HEK293 (cell line): ENCODE data around the gene JOSD2.

Source experiments
- CTCF ChIA-PET: fragments of 350-600 bp; formaldehyde crosslinking; extraction: SDS; loops from one replicate; lab custom pipeline; 2021; ENCODE audit warnings: antibody characterized with exemption; lab: Yijun Ruan, JAX
- POLR2A ChIA-PET: fragments of 300-600 bp; formaldehyde crosslinking; extraction: SDS; loops from one replicate; lab custom pipeline; 2020; ENCODE audit warnings: antibody characterized with exemption, inconsistent platforms; lab: Yijun Ruan, JAX
- H3K27ac ChIP-seq: fragments of 200-500 bp; sonication (Bioruptor generic); 2 replicates; pipeline ENCODE4 v1.5.1; 2014; ENCODE audit warnings: low read depth, low read length, control low read depth, inconsistent platforms; ENCODE audit errors: extremely low read depth
- H3K36me3 ChIP-seq, 2 experiments: fragments of 200-500 bp in 1 of 2; sonication (Bioruptor generic) in 1 of 2; 1 replicate in 1 of 2; 2 replicates in 1 of 2; pipeline ENCODE4 v1.5.1; 2014 to 2017; ENCODE audit warnings: inconsistent platforms in 2 of 2, low read length in 2 of 2; ENCODE audit not compliant: control insufficient read depth in 2 of 2, insufficient read depth in 1 of 2
- H3K4me1 ChIP-seq: fragments of 200-500 bp; sonication (Bioruptor generic); 2 replicates; pipeline ENCODE4 v1.5.1; 2014; ENCODE audit warnings: mild to moderate bottlenecking, low read length, inconsistent platforms; ENCODE audit not compliant: control insufficient read depth, insufficient read depth
- H3K4me3 ChIP-seq: 2 replicates; pipeline ENCODE4 v1.5.1; 2011; ENCODE audit warnings: low read depth, mild to moderate bottlenecking, control low read depth, low read length, moderate library complexity
- H3K9me3 ChIP-seq: fragments of 200-500 bp; sonication (Bioruptor generic); 2 replicates; pipeline ENCODE4 v1.5.1; 2014; ENCODE audit warnings: low read depth, low read length, inconsistent platforms; ENCODE audit not compliant: control insufficient read depth, insufficient read depth
- BCL11A ChIP-seq: fragments of 450-650 bp; formaldehyde crosslinking; IDR thresholded peaks from 2 replicates; pipeline ENCODE4 v1.5.1; 2016; ENCODE audit warnings: low read depth, missing biosample characterization, missing genetic modification characterization
- ZNF148 ChIP-seq: fragments of 450-650 bp; formaldehyde crosslinking; IDR thresholded peaks from 2 replicates; pipeline ENCODE4 v1.5.0; 2017; ENCODE audit warnings: missing biosample characterization, missing genetic modification characterization, borderline replicate concordance
- ZNF169 ChIP-seq: fragments of 450-650 bp; formaldehyde crosslinking; IDR thresholded peaks from 2 replicates; pipeline ENCODE4 v1.5.1; 2016; ENCODE audit warnings: missing biosample characterization, missing genetic modification characterization
- ZNF23 ChIP-seq: fragments of 450-650 bp; formaldehyde crosslinking; IDR thresholded peaks from 2 replicates; pipeline ENCODE4 v1.5.1; 2016; ENCODE audit warnings: missing biosample characterization, missing genetic modification characterization, borderline replicate concordance
- ZNF302 ChIP-seq: fragments of 450-650 bp; formaldehyde crosslinking; IDR thresholded peaks from 2 replicates; pipeline ENCODE4 v1.5.1; 2016; ENCODE audit warnings: missing biosample characterization, missing genetic modification characterization, low read depth
- ZNF335 ChIP-seq: fragments of 450-650 bp; formaldehyde crosslinking; conservative IDR thresholded peaks from 2 replicates; pipeline ENCODE4 v1.5.1; 2016; ENCODE audit warnings: missing biosample characterization, missing genetic modification characterization
- ZNF423 ChIP-seq: fragments of 450-650 bp; formaldehyde crosslinking; IDR thresholded peaks from 2 replicates; pipeline ENCODE4 v1.5.1; 2016; ENCODE audit warnings: missing biosample characterization, missing genetic modification characterization
- ZNF785 ChIP-seq: fragments of 450-650 bp; formaldehyde crosslinking; IDR thresholded peaks from 2 replicates; pipeline ENCODE4 v1.5.1; 2016; ENCODE audit warnings: missing biosample characterization, missing genetic modification characterization
- ZNF792 ChIP-seq: fragments of 450-650 bp; formaldehyde crosslinking; IDR thresholded peaks from 2 replicates; pipeline ENCODE4 v1.5.1; 2016; ENCODE audit warnings: missing biosample characterization, missing genetic modification characterization
- ZSCAN30 ChIP-seq: fragments of 450-650 bp; IDR thresholded peaks from 2 replicates; pipeline ENCODE4 v1.5.1; 2018; ENCODE audit warnings: missing biosample characterization, mild to moderate bottlenecking, missing genetic modification characterization, moderate library complexity
- TF ChIP-seq, protein P1 (sequence below): fragments of 450-650 bp; formaldehyde crosslinking; IDR thresholded peaks from 2 replicates; pipeline ENCODE4 v1.5.1; 2017; ENCODE audit warnings: missing biosample characterization, missing genetic modification characterization
- TF ChIP-seq, protein P2 (sequence below): fragments of 450-650 bp; IDR thresholded peaks from 2 replicates; pipeline ENCODE4 v1.5.1; 2018; ENCODE audit warnings: missing biosample characterization, missing genetic modification characterization
- TF ChIP-seq, protein P3 (sequence below): fragments of 450-650 bp; IDR thresholded peaks from 2 replicates; pipeline ENCODE4 v1.5.1; 2018; ENCODE audit warnings: missing biosample characterization, mild to moderate bottlenecking, missing genetic modification characterization

JOSD2 gene

DNA sequence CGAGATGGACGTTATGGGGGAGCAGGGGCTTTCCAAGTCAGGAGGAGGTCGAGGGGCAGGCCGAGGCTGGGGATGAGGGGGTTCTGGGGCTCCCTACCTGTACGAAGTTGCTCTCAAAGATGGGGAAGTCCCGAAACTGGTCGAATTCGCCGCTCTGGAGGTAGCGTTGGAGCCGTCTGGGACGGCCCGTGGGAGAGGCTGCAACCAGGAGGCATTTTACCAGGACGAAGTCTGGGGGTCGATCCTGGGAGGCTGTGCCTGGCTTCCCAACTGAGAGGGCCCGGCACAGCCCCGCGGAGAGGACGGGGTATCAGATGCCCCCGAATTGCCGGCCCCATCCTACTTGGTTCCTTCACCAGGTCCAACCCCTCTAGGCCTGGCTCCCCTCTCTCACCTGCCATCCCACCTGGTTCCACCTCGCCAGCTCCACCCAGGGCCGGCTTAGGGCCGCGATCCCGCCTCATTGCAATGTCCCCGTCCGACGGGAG, 35.2 kb downstream of the JOSD2 start:
- no peak overlapping the region for H3K27ac ChIP-seq
- CTCF ChIA-PET = interaction anchor here (0.5 to 3.8 kb wide), 2 partner anchors 14 to 329 kb away, joined by 3 to 20 read pairs; no protein-coding TSS in a partner anchor

GRCh38 chr19:50475101-50475568, 35.9 kb downstream of the JOSD2 start:
- peaks cover 3 to 20% of the 10 kb centered on the region in 2 experiments; a peak in 1 of 3 replicates for H3K36me3 ChIP-seq
- ChIA-PET CTCF (interaction anchor here (0.5 to 3.8 kb wide), 4 partner anchors 14 to 328 kb away, joined by 3 to 20 read pairs (median 4); no protein-coding TSS in a partner anchor), POLR2A (interaction anchor here (0.8 kb wide), 1 partner anchor 14 kb away, joined by 4 read pairs; no protein-coding TSS in a partner anchor)
- H3K4me1 ChIP-seq = peaks cover 7% of the 10 kb centered on the region; the same call in 1 of the 2 replicates
- no peak overlapping the region for H3K27ac ChIP-seq
- no peaks in the 10 kb centered on the region for H3K9me3 ChIP-seq
- H3K4me3 ChIP-seq = no peak overlapping the region
- peak; percentile 21; the same call in 1 of the 2 replicates for TF ChIP-seq BCL11A (tag by site-specific recombination)
- TF ChIP-seq ZNF302 (tag by site-specific recombination) = no peak

More for the DNA sequence above, 35.2 kb downstream of the JOSD2 start:
- H3K4me1 ChIP-seq = peaks cover 7% of the 10 kb centered on the region; the same call in 1 of the 2 replicates
- H3K4me3 ChIP-seq = no peak overlapping the region
- POLR2A ChIA-PET = no interaction called here
- H3K9me3 ChIP-seq = no peaks in the 10 kb centered on the region
- peaks cover 4 to 26% of the 10 kb centered on the region in 2 experiments; a peak in 2 of 3 replicates for H3K36me3 ChIP-seq
- TF ChIP-seq ZNF785 (tag by site-specific recombination) (peak; percentile 17; the same call in 1 of the 2 replicates), ZNF23 (tag by site-specific recombination) (0 out of 2 replicates have a peak, but pooled peaks have one; percentile 21), ZNF169 (tag by site-specific recombination) (0 out of 2 replicates have a peak, but pooled peaks have one; percentile 50), ZNF792 (tag by site-specific recombination) (peak; percentile 59; the same call in 1 of the 2 replicates), ZNF423 (tag by site-specific recombination) (no peak), ZNF148 (tag by site-specific recombination) (no peak), ZNF335 (tag by site-specific recombination) (peak; percentile 58; the same call in 1 of the 2 replicates), ZSCAN30 (tag by site-specific recombination) (no peak)
- TF ChIP-seq, protein P1, sequence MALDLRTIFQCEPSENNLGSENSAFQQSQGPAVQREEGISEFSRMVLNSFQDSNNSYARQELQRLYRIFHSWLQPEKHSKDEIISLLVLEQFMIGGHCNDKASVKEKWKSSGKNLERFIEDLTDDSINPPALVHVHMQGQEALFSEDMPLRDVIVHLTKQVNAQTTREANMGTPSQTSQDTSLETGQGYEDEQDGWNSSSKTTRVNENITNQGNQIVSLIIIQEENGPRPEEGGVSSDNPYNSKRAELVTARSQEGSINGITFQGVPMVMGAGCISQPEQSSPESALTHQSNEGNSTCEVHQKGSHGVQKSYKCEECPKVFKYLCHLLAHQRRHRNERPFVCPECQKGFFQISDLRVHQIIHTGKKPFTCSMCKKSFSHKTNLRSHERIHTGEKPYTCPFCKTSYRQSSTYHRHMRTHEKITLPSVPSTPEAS = no peak
- TF ChIP-seq, protein P2, sequence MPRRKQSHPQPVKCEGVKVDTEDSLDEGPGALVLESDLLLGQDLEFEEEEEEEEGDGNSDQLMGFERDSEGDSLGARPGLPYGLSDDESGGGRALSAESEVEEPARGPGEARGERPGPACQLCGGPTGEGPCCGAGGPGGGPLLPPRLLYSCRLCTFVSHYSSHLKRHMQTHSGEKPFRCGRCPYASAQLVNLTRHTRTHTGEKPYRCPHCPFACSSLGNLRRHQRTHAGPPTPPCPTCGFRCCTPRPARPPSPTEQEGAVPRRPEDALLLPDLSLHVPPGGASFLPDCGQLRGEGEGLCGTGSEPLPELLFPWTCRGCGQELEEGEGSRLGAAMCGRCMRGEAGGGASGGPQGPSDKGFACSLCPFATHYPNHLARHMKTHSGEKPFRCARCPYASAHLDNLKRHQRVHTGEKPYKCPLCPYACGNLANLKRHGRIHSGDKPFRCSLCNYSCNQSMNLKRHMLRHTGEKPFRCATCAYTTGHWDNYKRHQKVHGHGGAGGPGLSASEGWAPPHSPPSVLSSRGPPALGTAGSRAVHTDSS (tag by site-specific recombination) = no peak
- TF ChIP-seq, protein P3, sequence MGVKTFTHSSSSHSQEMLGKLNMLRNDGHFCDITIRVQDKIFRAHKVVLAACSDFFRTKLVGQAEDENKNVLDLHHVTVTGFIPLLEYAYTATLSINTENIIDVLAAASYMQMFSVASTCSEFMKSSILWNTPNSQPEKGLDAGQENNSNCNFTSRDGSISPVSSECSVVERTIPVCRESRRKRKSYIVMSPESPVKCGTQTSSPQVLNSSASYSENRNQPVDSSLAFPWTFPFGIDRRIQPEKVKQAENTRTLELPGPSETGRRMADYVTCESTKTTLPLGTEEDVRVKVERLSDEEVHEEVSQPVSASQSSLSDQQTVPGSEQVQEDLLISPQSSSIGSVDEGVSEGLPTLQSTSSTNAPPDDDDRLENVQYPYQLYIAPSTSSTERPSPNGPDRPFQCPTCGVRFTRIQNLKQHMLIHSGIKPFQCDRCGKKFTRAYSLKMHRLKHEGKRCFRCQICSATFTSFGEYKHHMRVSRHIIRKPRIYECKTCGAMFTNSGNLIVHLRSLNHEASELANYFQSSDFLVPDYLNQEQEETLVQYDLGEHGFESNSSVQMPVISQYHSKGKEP (tag by site-specific recombination) = no peak
